ENCODE results near the gene NRCAM.

The NRCAM gene

GRCh38 chr7:108488768-108489538, 32.7 kb upstream of the NRCAM start:
- no peak overlapping the region for H3K4me3 ChIP-seq (ENCODE audit: low read depth, low read length)
- TF ChIP-seq CTCF (conservative IDR thresholded peaks at IDR 0.05; ENCODE audit: low read depth, low read length), result no peak
- no peak for DNase-seq (ENCODE audit: low read depth)

GRCh38 chr7:108487646-108488045, 31.4 kb upstream of the NRCAM start:
- DNase-seq (ENCODE audit: low read depth), result no peak
- TF ChIP-seq CTCF (conservative IDR thresholded peaks at IDR 0.05; ENCODE audit: low read depth, low read length), result no peak
- no peak overlapping the region for H3K4me3 ChIP-seq (ENCODE audit: low read depth, low read length)

GRCh38 chr7:108486291-108486966, 30.2 kb upstream of the NRCAM start:
- no peak for TF ChIP-seq CTCF (conservative IDR thresholded peaks at IDR 0.05; ENCODE audit: low read depth, low read length)
- peak; percentile 72 for DNase-seq (ENCODE audit: low read depth)
- H3K4me3 ChIP-seq (ENCODE audit: low read depth, low read length), result no peak overlapping the region

- TF ChIP-seq CTCF (conservative IDR thresholded peaks at IDR 0.05; ENCODE audit: low read depth, low read length), result no peak
- H3K4me3 ChIP-seq (ENCODE audit: low read depth, low read length), result no peak overlapping the region
- no peak for DNase-seq (ENCODE audit: low read depth)
Measured at GRCh38 chr7:108484137-108484536, 27.9 kb upstream of the NRCAM start.

GRCh38 chr7:108480311-108480710, 24.1 kb upstream of the NRCAM start:
- no peak for TF ChIP-seq CTCF (conservative IDR thresholded peaks at IDR 0.05; ENCODE audit: low read depth, low read length)

GRCh38 chr7:108479751-108480150, 23.5 kb upstream of the NRCAM start:
- no peak for TF ChIP-seq CTCF (conservative IDR thresholded peaks at IDR 0.05; ENCODE audit: low read depth, low read length)

More at GRCh38 chr7:108480311-108480710, 24.1 kb upstream of the NRCAM start:
- no peak overlapping the region for H3K4me3 ChIP-seq (ENCODE audit: low read depth, low read length)
- no peak for DNase-seq (ENCODE audit: low read depth)

More at GRCh38 chr7:108479751-108480150, 23.5 kb upstream of the NRCAM start:
- no peak overlapping the region for H3K4me3 ChIP-seq (ENCODE audit: low read depth, low read length)
- DNase-seq (ENCODE audit: low read depth), result no peak
